Measurements from ENCODE around the gene C14orf180. TPM values are rescaled to one million over a fixed set of nuclear protein-coding genes. Genes with fewer than 3 reads are reported as not detected.
A peak's percentile ranks its signal among the peaks of the same experiment; 100 is the strongest.

The C14orf180 gene
- total RNA-seq, 1 experiment from 2014 or later: not detected

DNA sequence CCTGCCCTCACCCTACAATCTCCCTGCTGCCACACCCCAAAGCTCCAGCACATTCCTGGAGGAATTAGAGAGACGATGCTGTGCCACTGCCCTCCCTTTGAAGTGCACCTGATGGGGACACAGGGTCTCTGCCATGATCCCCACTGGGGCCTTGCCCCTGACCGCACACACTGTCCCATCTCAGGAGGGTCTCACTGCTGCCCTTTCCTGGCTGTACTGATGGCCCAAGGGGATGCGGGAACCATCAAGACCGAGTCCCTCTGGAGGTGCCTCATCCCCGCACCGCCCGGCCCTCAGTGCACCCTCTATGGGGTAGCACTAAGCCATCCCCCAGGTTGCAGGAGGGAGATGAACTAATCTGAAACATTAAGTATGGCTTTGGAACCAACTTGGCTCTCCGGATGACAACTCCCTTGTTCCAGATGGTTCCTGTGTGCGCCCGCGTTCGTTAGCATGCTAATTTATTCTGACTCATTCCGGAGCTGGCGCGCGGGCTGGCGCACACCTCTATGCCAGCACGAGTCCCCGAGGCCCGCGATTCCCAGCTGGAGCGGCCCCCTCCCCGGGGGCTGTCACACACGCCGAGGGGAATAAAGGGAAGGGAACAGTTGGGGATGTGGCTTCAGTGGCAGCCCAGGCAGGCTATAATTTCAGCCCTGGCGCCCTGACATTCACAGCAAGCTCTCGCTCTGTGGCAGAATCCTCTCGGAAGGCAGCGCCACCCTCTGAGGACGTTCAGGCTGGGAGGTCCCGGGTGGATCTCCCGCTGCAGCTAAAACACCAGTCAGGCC, 34.2 kb upstream of the C14orf180 start:
- no peak overlapping the region for H3K4me2 ChIP-seq (ENCODE audit: insufficient read depth, insufficient read length, low read length)
- no CpG with 5 or more reads among the region's 32 CpGs for WGBS (ENCODE audit: extremely low coverage, insufficient read length, low lambda C conversion rate)
- no peak overlapping the region for H2BK15ac ChIP-seq (ENCODE audit: low read depth, low read length)
- H3K9me3 Mint-ChIP-seq: peaks cover 0 to 5% of the 10 kb centered on the region in 2 experiments; a peak in 1 of 5 replicates
- DNase-seq: peak; percentile 26
- peaks cover 10% of the 10 kb centered on the region for H3K27me3 Mint-ChIP-seq (ENCODE audit: low read depth)
- no peak overlapping the region for H2BK20ac ChIP-seq (ENCODE audit: low read depth, low read length, poor library complexity, severe bottlenecking)
- H3K4ac ChIP-seq (ENCODE audit: low read depth, low read length): no peak overlapping the region
- no peak overlapping the region for H2AK5ac ChIP-seq (ENCODE audit: insufficient read length, low read length)
- no peak overlapping the region for H3K56ac ChIP-seq (ENCODE audit: insufficient read length, low read depth, low read length)
- no peaks in the 10 kb centered on the region for H3K9me3 ChIP-seq (ENCODE audit: control insufficient read depth, low read depth, low read length)
- H3K27ac ChIP-seq (ENCODE audit: insufficient read length, low read depth, low read length): no peak overlapping the region
- peaks cover 17 to 23% of the 10 kb centered on the region in 2 experiments for H3K4me1 Mint-ChIP-seq
- no peak overlapping the region for H4K5ac ChIP-seq (ENCODE audit: insufficient read length, low read depth, low read length)
- H2BK12ac ChIP-seq (ENCODE audit: insufficient read length, low read depth, low read length): no peak overlapping the region
- H3K18ac ChIP-seq (ENCODE audit: insufficient read length, low read depth, low read length): no peak overlapping the region
- no peaks in the 10 kb centered on the region for H3K79me1 ChIP-seq (ENCODE audit: insufficient read depth, low read depth, low read length, poor library complexity, severe bottlenecking)
- H3K14ac ChIP-seq (ENCODE audit: insufficient read depth, low read length): no peak overlapping the region
- no peak overlapping the region for H2BK5ac ChIP-seq (ENCODE audit: insufficient read length, low read length)
- TF ChIP-seq, protein P1, sequence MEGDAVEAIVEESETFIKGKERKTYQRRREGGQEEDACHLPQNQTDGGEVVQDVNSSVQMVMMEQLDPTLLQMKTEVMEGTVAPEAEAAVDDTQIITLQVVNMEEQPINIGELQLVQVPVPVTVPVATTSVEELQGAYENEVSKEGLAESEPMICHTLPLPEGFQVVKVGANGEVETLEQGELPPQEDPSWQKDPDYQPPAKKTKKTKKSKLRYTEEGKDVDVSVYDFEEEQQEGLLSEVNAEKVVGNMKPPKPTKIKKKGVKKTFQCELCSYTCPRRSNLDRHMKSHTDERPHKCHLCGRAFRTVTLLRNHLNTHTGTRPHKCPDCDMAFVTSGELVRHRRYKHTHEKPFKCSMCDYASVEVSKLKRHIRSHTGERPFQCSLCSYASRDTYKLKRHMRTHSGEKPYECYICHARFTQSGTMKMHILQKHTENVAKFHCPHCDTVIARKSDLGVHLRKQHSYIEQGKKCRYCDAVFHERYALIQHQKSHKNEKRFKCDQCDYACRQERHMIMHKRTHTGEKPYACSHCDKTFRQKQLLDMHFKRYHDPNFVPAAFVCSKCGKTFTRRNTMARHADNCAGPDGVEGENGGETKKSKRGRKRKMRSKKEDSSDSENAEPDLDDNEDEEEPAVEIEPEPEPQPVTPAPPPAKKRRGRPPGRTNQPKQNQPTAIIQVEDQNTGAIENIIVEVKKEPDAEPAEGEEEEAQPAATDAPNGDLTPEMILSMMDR (conservative IDR thresholded peaks at IDR 0.05): no peak
- H3T11ph ChIP-seq (ENCODE audit: low read length): no peak overlapping the region
- no peak overlapping the region for H3K9ac ChIP-seq (ENCODE audit: extremely low read depth, insufficient read length, low read length)
- H2AFZ ChIP-seq (ENCODE audit: low read length): no peak overlapping the region
- H2BK120ac ChIP-seq (ENCODE audit: low read depth, low read length, poor library complexity, severe bottlenecking): no peak overlapping the region
- no peak overlapping the region for H3K23ac ChIP-seq (ENCODE audit: insufficient read length, low read depth, low read length)
- no peaks in the 10 kb centered on the region for H3K4me1 ChIP-seq (ENCODE audit: insufficient read depth, low read length)
- H3K27ac Mint-ChIP-seq: no peak overlapping the region
- no peak overlapping the region for H4K8ac ChIP-seq (replicated peaks; ENCODE audit: insufficient read length, low read depth, low read length)
- H4K91ac ChIP-seq (ENCODE audit: insufficient read length, low read depth, low read length): no peak overlapping the region
- H3K79me2 ChIP-seq (ENCODE audit: insufficient read depth, low read length): no peaks in the 10 kb centered on the region
- no peaks in the 10 kb centered on the region for H3K27me3 ChIP-seq (ENCODE audit: insufficient read depth, low read length)
- H3K36me3 Mint-ChIP-seq (ENCODE audit: insufficient read depth in 1 of 3, low read depth in 3 of 3): peaks cover 0 to 3% (median 0%) of the 10 kb centered on the region in 3 experiments; a peak in 1 of 7 replicates
- no peaks in the 10 kb centered on the region for H4K20me1 ChIP-seq (ENCODE audit: control insufficient read depth, insufficient read depth, insufficient read length)
- H3K4me3 Mint-ChIP-seq: no peak overlapping the region
- H3K23me2 ChIP-seq (ENCODE audit: insufficient read length, low read depth, low read length, poor library complexity, severe bottlenecking): no peaks in the 10 kb centered on the region

Measured in H9 (cell line).